Hepatic stellate cell (primary cell): Measurements from ENCODE around the gene NFIC.

Source experiments
- DNase-seq: peaks from one replicate; pipeline ENCODE4 v3.0.0; 2011; ENCODE audit warnings: low spot score

The NFIC gene

DNA sequence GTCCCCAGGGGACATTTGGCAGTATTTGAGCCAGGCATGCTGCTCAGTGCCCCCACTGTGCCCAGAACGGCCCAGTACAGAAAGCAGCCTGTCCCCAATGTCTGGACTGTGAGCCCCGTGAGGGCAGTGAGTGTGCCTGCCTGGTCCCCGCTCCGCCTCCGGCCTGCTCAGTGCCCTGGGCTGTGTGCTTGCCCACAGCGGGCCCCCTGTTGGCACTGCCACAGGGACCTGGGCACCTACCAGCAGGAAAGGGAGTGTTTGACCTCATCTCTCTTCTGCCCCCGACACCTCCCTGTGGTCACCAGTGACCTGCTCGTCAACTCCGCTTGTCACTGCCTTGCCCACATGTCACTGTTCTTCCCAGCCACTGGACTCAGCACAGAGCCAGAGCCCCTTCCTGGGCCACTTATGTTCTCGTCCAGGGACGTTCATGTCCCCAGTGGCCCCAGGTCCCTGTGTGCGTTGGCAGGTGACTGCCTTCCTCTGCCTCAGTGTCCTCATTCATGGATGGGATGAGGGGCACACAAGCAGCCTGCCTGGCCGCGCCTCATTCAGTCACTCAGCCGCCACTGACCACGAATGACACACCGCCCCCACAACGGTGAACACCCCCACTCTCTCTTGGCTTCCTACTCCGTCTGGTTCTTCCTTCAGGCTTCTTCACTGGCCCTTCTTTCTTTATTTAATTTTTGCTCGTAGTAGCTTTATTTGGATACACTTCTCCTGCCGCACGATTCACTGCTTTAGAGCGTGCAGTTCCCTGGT is 142.6 kb downstream of the NFIC start:
- DNase-seq: no peak

DNA sequence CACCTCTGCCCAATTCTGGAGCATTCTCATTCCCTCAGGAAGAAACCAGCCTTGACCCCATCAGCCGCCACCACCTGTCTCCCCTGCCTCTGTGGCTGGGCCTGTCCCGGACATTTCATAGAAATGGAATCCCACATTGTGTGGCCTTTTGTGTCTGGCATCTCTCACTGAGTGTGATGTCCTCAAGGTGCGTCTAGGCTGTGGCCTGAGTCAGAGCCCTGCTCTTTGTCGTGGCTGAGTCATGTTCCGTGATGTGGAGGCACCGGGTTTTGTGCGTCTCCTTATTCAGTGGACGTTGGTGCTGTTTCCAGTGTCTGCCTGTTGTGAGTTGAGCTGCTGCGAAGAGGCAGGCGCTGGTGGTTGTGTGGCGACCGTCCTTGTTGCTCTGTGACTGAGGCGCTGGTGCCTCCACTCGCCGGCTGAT is 143.2 kb downstream of the NFIC start:
- DNase-seq: peak; percentile 54

DNA sequence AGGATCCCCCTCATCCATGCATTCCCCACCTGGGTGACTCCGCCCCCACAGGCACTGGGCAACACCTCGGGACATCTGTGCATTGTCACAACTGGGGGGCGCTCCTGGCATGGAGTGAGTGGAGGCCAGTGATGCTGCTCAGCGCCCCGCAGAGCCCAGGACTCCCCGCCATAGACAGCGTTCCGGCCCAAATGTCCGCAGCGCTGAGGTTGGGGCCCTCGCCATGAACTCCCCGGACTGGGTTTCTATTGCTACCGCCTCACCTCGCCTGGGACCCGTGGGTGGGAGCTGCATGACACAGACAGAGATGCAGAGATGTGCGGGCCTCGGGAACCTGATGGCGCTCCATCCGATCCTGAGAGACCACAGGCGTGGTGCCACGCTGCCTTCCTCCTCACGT is 144.3 kb downstream of the NFIC start:
- no peak for DNase-seq

DNA sequence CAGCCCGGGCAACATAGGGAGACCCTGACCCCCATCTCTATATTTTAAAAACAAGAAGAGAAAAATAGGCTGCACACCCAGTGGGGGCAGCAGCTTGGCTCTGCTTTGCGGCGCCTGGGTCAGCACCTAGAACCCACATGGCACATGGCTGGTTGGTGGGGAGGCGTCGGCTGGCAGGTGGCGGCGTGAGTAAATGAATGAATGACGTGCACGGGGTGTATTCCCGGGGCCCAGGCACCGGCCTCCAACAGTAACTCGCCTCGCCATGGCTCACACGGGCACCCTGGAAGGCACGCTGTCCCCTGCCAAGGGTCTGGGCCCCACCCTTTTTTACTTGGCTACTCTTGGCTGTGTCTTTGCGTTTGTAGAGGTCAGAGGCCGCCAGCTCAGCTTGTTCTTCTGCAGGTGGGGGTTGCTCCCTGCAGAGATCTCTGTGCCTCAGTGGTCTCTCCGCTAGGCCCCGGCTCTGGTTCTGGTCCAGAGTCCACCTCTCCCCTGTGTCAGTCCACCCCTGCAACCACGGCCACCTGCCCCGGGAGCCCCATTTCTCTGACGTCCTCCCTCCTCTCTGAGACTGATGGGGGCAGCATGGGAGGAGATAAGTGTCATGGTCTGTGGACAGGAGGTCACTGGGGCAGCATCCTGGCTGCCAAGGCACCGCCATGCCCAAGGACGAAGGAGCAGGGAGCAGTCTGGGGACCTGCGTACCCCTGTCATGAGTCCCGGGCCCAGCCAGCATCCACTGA is 145.3 kb downstream of the NFIC start:
- DNase-seq: no peak

DNA sequence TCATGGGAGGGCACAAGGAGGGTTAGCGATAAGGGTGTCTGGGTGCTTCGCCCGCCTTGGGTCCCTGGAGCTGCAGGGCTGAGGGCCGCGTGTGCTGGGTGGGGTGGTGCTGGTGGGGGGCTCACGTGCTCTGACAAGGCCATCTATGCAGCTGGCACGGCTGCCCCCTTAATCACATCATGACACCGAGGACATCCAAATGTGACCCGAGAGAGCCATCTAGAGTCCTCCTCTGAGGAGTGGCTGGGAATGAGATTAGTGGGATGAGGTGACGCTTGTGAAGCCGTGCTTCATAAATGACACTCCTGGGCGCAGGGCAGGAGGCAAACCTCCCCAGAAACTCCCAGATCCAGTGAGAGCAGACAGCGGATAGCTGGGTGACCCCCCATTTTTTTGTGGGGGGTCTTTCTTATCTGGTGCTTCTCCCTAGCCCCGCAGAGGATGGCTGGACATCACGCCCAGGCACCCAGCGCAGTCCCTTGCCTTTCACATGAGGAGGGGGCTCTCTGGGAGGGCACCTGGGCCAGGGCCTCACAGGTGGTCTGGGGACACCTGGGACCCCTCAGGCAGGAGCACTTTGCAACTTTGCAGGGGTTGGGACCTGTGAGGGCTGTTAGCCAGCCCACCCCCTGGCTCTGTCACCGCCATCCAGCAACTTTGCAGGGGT is 146.3 kb downstream of the NFIC start:
- no peak for DNase-seq

DNA sequence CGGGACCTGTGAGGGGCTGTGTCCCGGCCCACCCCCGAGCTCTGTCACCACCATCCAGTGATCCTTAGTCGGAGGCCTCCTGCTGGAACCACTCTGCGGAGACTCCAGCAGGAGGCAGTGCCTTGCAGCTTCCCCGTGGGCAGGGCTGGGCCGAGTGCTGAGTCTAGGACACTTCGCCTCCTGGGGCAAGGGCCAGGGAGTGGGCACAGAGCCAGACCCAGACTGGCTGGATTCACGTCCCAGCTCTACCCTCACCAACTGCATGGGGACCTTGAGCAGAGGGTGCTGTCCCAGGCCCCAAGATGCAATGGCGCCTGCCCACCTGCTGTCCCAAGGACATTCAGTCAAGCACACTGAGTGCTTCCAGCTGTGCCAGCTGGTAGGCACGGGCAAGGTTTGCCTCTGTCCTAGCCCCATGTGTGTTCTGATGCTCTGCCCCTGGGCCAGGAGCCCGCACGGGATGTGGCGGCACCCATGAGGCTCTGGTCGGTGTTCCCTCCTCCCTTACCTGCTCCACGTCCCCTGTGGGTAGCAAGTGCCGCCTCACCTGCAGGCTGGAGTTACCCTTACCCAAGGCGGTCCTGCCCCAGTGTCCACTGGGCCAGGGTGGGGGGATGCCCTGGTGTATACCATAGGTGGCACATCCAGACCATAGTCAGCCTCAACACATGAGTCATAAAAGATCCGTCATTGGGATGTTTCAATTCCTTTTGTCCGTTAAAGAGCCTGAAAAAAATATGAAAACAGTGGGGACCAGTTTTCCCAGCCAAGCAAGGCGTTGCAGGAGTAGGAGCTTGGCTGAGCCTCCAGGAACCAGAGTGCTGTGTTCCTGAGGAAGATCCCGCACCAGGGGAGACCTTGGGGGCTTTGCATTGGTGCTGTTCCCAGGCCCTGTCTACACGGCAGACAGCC is 147.1 kb downstream of the NFIC start:
- DNase-seq: no peak

DNA sequence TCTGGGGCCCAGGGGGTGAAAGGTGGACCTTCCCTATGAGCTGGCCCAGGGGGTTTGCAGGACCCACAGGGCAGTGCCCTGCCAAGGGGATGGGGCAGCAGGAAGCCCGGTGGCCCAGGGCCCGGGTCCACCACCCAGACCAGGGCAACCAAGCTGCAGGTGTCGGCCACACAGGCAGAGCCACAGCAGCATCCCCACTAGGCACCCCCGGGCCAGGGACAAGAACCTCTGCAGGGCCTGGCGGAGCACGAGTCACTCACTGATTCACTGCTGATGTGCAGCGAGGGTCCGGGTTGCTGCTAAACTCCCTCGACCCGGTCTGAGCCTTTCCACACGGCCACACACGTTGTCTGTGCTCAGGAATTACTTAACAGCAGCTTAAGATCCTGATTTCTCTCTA is 148.5 kb downstream of the NFIC start:
- DNase-seq: no peak

DNA sequence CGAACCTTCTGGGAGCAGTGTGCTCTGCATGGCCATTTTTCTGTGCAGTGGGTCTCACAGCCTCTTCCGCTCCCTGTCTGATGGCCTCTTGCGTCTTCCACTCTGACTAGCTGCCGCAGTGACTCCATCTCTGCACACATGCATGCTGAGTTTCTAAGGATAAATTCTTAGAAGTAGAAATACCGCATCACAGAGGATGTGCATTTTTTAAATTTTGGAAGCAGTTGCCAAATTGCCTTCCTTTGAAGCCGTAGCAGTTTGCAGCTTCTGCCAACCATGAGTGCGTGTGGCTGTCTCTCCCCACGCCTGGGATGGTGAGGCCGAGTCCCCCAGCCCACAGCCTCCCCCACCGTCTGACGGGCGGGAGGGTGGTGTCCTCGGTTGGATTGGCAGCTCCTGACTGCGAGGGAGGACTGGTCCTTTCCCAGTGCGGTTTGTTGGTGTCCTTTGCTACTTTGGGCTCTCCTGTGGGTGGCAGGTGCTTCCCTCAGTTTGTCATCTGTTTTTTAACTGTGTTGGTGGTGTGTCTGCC is 149.6 kb downstream of the NFIC start:
- no peak for DNase-seq

DNA sequence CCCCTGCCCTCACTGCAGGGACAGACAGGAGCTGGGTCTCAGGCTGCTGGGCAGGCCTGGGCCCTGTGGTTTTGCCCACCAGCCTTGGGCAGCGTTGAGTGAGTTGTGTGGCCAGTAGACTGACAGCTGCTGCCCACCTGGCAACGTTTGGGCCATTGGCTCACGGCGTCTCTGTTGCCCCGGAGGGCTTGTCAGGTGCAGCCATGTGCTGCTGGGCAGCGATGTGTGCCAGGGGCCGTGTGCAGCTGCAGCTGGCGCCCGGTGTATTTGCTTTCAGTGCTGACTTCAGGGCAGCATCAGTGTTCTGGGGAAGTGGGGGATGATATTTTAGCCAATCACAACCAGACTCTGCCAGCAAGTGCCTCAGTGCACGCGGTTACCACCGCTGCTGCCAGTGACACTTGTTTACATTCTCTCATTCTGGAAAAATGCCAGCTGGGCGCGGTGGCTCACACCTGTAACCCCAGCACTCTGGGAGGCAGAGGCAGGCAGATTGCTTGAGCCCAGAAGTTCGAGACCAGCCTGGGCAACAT is 150.4 kb downstream of the NFIC start:
- no peak for DNase-seq

DNA sequence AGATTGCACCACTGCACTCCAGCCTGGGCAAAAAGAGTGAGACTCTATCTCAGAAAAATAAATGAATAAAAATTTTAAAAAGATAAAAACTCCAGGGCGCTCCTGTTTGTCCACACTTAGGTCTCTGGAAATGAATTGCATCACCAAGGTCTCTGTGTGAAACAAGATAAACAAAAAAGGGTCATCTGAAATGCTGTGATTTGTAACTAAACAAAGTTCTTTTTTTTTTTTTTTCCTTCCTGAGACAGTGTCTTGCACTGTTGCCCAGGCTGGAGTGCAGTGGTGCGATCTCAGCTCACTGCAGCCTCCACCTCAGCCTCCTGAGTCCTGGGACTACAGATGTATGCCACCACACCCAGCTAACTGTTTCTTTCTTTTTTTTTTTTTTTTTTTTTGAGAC is 151.3 kb downstream of the NFIC start:
- no peak for DNase-seq

DNA sequence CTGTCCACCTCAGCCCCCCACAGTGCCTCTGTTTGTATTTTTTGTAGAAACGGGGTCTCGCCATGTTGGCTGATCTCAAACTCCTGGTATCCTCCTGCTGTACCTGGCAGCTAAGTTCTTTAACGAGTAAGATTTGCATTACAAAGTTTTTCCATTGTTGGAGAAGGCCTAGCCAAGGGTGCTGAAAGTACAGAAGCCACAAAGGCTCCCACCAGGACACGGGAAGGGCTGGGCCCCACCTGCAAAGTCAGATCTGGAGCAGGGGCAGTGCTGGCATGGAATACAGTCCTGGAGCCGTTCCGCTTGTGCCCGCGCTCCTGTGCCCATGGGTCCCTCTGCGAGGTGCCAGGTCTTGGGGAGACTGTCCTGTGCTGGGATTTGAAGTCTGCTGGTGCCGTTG is 151.9 kb downstream of the NFIC start:
- DNase-seq: no peak

DNA sequence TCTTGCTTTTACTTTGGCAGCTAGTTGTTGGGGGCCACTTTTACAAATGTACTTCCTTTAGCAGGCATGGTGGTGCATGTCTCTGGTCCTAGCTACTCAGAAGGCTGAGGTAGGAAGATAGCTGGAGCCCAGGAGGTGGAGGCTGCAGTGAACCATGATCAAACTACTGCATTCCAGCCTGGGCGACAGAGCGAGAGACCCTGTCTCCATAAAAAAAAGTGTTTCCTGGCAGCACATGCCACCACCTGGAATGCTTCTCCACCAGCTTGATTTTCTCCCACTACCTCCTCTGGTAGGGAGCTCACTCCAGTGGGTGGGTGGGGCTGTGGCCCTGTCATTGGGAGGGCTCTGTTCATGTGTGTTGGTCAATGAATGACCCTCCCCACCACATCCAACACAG is 152.3 kb downstream of the NFIC start:
- no peak for DNase-seq
